Neural progenitor cell (in vitro differentiated cells): ENCODE results near the gene CDKN1A. TPM values are rescaled to one million over a fixed set of nuclear protein-coding genes. Genes with fewer than 3 reads are reported as not detected.
"Not testable (repeated sequence)": the region's sequence is repeated elsewhere in the genome, so short reads cannot be mapped to it uniquely, and the experiment has no call there.

ENCODE experiments used
- DNase-seq: peaks from one replicate; pipeline ENCODE4 v3.0.0-alpha.2; 2016; ENCODE audit warnings: low spot score
- H2AFZ ChIP-seq: fragments of 200-600 bp; sonication (generic); replicated peaks from 2 replicates; pipeline ENCODE4 v1.6.1; 2016; ENCODE audit warnings: antibody characterized with exemption
- H3F3A ChIP-seq: fragments of 200-600 bp; sonication (generic); 2 replicates; pipeline ENCODE4 v1.6.1; 2016; ENCODE audit warnings: antibody characterized with exemption, low read depth
- H3K27ac ChIP-seq: fragments of 200-600 bp; sonication (generic); 2 replicates; pipeline ENCODE4 v1.5.1; 2016; ENCODE audit warnings: mild to moderate bottlenecking
- H3K27me3 ChIP-seq: fragments of 200-600 bp; sonication (generic); 2 replicates; pipeline ENCODE4 v1.6.1; 2016; ENCODE audit warnings: mild to moderate bottlenecking, moderate library complexity
- H3K36me3 ChIP-seq: fragments of 200-600 bp; sonication (generic); 2 replicates; pipeline ENCODE4 v1.5.1; 2016
- H3K4me1 ChIP-seq: fragments of 200-600 bp; sonication (generic); 2 replicates; pipeline ENCODE4 v1.6.1; 2016; ENCODE audit warnings: mixed run types
- H3K4me2 ChIP-seq: fragments of 200-600 bp; sonication (generic); 2 replicates; pipeline ENCODE4 v1.6.1; 2016
- H3K4me3 ChIP-seq: fragments of 200-600 bp; sonication (generic); 2 replicates; pipeline ENCODE4 v1.5.1; 2016
- H3K79me2 ChIP-seq: fragments of 200-600 bp; sonication (generic); 2 replicates; pipeline ENCODE4 v1.6.1; 2016; ENCODE audit warnings: low read depth
- H3K9ac ChIP-seq: fragments of 200-600 bp; sonication (generic); 2 replicates; pipeline ENCODE4 v1.6.1; 2016
- H3K9me3 ChIP-seq: fragments of 200-600 bp; sonication (generic); 2 replicates; pipeline ENCODE4 v1.5.1; 2016; ENCODE audit warnings: low read depth
- H4K20me1 ChIP-seq: fragments of 200-600 bp; sonication (generic); 2 replicates; pipeline ENCODE4 v1.6.1; 2016; ENCODE audit warnings: low read depth
- H3K27ac Mint-ChIP-seq: 3 replicates; pipeline ENCODE4 v1.8.0; 2021; ENCODE audit warnings: mixed read lengths
- H3K27me3 Mint-ChIP-seq: 2 replicates; pipeline ENCODE4 v1.8.0; 2022; ENCODE audit warnings: low read depth, mild to moderate bottlenecking, inconsistent platforms, moderate library complexity, mixed read lengths; ENCODE audit not compliant: insufficient read depth
- H3K36me3 Mint-ChIP-seq: 3 replicates; pipeline ENCODE4 v1.8.0; 2021; ENCODE audit warnings: mixed read lengths
- H3K4me1 Mint-ChIP-seq: 3 replicates; pipeline ENCODE4 v1.8.0; 2021; ENCODE audit warnings: mixed read lengths
- H3K4me3 Mint-ChIP-seq: 3 replicates; pipeline ENCODE4 v1.8.0; 2021; ENCODE audit warnings: mild to moderate bottlenecking, moderate library complexity, mixed read lengths
- H3K9me3 Mint-ChIP-seq: 3 replicates; pipeline ENCODE4 v1.8.0; 2020; ENCODE audit warnings: mixed read lengths
- EZH2 ChIP-seq: fragments of 200-600 bp; sonication (generic); IDR thresholded peaks from 2 replicates; pipeline ENCODE4 v1.6.1; 2017; ENCODE audit warnings: antibody characterized with exemption, mild to moderate bottlenecking, moderate library complexity
- EZH2phosphoT487 ChIP-seq: fragments of 200-600 bp; sonication (generic); IDR thresholded peaks from 2 replicates; pipeline ENCODE4 v1.6.1; 2017; ENCODE audit warnings: antibody characterized with exemption
- total RNA-seq: library from RNA; depleted of rRNA; stranded (reverse); fragments of >200 nt; gene quantifications from 2 replicates; pipeline ENCODE4 v1.2.3, GENCODE V29; 2015; ENCODE audit warnings: low replicate concordance
- TF ChIP-seq, protein P1 (sequence below): fragments of 200-600 bp; sonication (generic); IDR thresholded peaks from 2 replicates; pipeline ENCODE4 v1.5.1; 2017; ENCODE audit warnings: antibody characterized with exemption, mild to moderate bottlenecking

CDKN1A gene
- total RNA-seq, 1 donor from 2014 or later: 7.0 TPM

GRCh38 chr6:36702656-36703055, 24.1 kb downstream of the CDKN1A start:
- TF ChIP-seq EZH2 (no peak), EZH2phosphoT487 (no peak)
- TF ChIP-seq, protein P1, sequence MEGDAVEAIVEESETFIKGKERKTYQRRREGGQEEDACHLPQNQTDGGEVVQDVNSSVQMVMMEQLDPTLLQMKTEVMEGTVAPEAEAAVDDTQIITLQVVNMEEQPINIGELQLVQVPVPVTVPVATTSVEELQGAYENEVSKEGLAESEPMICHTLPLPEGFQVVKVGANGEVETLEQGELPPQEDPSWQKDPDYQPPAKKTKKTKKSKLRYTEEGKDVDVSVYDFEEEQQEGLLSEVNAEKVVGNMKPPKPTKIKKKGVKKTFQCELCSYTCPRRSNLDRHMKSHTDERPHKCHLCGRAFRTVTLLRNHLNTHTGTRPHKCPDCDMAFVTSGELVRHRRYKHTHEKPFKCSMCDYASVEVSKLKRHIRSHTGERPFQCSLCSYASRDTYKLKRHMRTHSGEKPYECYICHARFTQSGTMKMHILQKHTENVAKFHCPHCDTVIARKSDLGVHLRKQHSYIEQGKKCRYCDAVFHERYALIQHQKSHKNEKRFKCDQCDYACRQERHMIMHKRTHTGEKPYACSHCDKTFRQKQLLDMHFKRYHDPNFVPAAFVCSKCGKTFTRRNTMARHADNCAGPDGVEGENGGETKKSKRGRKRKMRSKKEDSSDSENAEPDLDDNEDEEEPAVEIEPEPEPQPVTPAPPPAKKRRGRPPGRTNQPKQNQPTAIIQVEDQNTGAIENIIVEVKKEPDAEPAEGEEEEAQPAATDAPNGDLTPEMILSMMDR: no peak
- peaks cover 7% of the 10 kb centered on the region for H3K27me3 Mint-ChIP-seq
- H3K27ac Mint-ChIP-seq: no peak overlapping the region
- no peaks in the 10 kb centered on the region for H3K9me3 Mint-ChIP-seq
- peak overlapping the region; percentile 42 for H3K4me3 Mint-ChIP-seq
- Histone ChIP-seq H3K9ac (no peak overlapping the region), H4K20me1 (no peaks in the 10 kb centered on the region), H3K27ac (no peak overlapping the region), H3K4me1 (no peaks in the 10 kb centered on the region), H3K4me3 (no peak overlapping the region), H2AFZ (no peak overlapping the region), H3K9me3 (no peaks in the 10 kb centered on the region), H3K79me2 (no peaks in the 10 kb centered on the region), H3F3A (no peaks in the 10 kb centered on the region), H3K4me2 (no peak overlapping the region), H3K36me3 (no peaks in the 10 kb centered on the region), H3K27me3 (no peaks in the 10 kb centered on the region)
- H3K4me1 Mint-ChIP-seq: peaks cover 4% of the 10 kb centered on the region
- no peaks in the 10 kb centered on the region for H3K36me3 Mint-ChIP-seq
- DNase-seq: no peak

DNA sequence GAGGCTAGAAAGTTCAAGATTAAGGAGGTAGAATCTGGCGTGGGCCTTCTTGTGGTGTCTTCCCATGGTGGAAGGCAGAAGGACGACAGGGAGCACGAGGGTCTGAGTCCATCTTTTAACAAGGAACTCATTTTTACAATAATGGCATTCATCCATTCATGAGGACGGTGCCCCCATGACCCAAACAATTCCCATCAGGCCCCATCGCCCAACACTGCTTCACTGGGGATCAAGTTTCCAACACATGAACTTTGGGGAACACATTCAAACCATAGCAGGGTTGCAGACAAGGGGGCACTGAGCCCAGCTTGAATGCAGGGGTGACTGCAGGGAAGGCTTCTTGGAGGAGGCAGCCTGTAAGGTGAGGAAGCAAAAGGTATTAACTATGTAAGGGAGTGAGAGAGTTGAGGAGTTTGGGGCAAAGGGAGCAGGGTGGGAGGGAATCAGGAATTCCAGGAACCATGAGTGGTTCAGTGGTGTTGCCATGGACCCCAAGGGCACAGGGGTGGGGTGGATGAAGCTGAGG, 24.6 kb downstream of the CDKN1A start:
- DNase-seq: no peak
- H3K36me3 Mint-ChIP-seq: no peaks in the 10 kb centered on the region
- no peak overlapping the region for H3K27ac Mint-ChIP-seq
- Histone ChIP-seq H3K27me3 (no peaks in the 10 kb centered on the region), H3K9me3 (no peaks in the 10 kb centered on the region), H3K4me1 (no peaks in the 10 kb centered on the region), H3K9ac (no peak overlapping the region), H3K27ac (no peak overlapping the region), H3K4me2 (no peak overlapping the region), H3F3A (no peaks in the 10 kb centered on the region), H2AFZ (no peak overlapping the region), H4K20me1 (no peaks in the 10 kb centered on the region), H3K4me3 (no peak overlapping the region), H3K36me3 (no peaks in the 10 kb centered on the region), H3K79me2 (no peaks in the 10 kb centered on the region)
- H3K4me3 Mint-ChIP-seq: no peak overlapping the region
- peaks cover 4% of the 10 kb centered on the region for H3K4me1 Mint-ChIP-seq
- no peaks in the 10 kb centered on the region for H3K9me3 Mint-ChIP-seq
- H3K27me3 Mint-ChIP-seq: peaks cover 7% of the 10 kb centered on the region
- TF ChIP-seq EZH2phosphoT487: no peak
- no peak for TF ChIP-seq EZH2
- TF ChIP-seq, protein P1: no peak

- no peak overlapping the region for H3K9ac ChIP-seq
- H3K4me2 ChIP-seq: no peak overlapping the region
- Mint-ChIP-seq H3K36me3 (no peaks in the 10 kb centered on the region), H3K27ac (no peak overlapping the region), H3K27me3 (peaks cover 2% of the 10 kb centered on the region), H3K9me3 (no peaks in the 10 kb centered on the region), H3K4me3 (no peak overlapping the region), H3K4me1 (peaks cover 4% of the 10 kb centered on the region)
- no peaks in the 10 kb centered on the region for H3K27me3 ChIP-seq
- no peaks in the 10 kb centered on the region for H3K36me3 ChIP-seq
- H3K27ac ChIP-seq: no peak overlapping the region
- TF ChIP-seq EZH2phosphoT487 (no peak), EZH2 (no peak)
- TF ChIP-seq, protein P1: no peak
- no peak overlapping the region for H3K4me3 ChIP-seq
- no peaks in the 10 kb centered on the region for H3F3A ChIP-seq
- no peaks in the 10 kb centered on the region for H3K4me1 ChIP-seq
- no peaks in the 10 kb centered on the region for H3K79me2 ChIP-seq
- H4K20me1 ChIP-seq: no peaks in the 10 kb centered on the region
- no peak overlapping the region for H2AFZ ChIP-seq
- DNase-seq: no peak
- H3K9me3 ChIP-seq: no peaks in the 10 kb centered on the region
Observed at GRCh38 chr6:36703982-36704381, 25.5 kb downstream of the CDKN1A start.

- not testable (repeated sequence) for H3F3A ChIP-seq, H3K9me3 Mint-ChIP-seq, H3K27me3 Mint-ChIP-seq, H3K27ac Mint-ChIP-seq, H4K20me1 ChIP-seq, H3K27me3 ChIP-seq, H3K4me3 ChIP-seq, H3K36me3 Mint-ChIP-seq, H3K9ac ChIP-seq, H3K4me2 ChIP-seq, H3K79me2 ChIP-seq, H3K27ac ChIP-seq, H3K9me3 ChIP-seq, DNase-seq, H3K36me3 ChIP-seq, H3K4me3 Mint-ChIP-seq, H3K4me1 ChIP-seq, H3K4me1 Mint-ChIP-seq, H2AFZ ChIP-seq
Observed at GRCh38 chr6:36704961-36705577, 26.6 kb downstream of the CDKN1A start.
